Measurements from ENCODE around the gene GPATCH2. TPM values are rescaled to one million over a fixed set of nuclear protein-coding genes. Genes with fewer than 3 reads are reported as not detected.

The GPATCH2 gene
- total RNA-seq, 1 experiment from 2014 or later: 11.3 TPM

GRCh38 chr1:217418269-217419193, 212.4 kb downstream of the GPATCH2 start:
- ChIA-PET POLR2A (no interaction called here), CTCF (no interaction called here), RAD21 (ENCODE audit: low non-redundant PET in 1 of 2, low total read pairs in 2 of 2, uncharacterized antibody in 2 of 2, unreplicated experiment in 2 of 2) (no interaction called here)
- H2AFZ ChIP-seq (ENCODE audit: low read depth, low read length, poor library complexity, severe bottlenecking): no peak overlapping the region
- H3K9ac ChIP-seq (ENCODE audit: low read length): no peak overlapping the region
- H3K9me2 ChIP-seq (ENCODE audit: insufficient read depth): no peaks in the 10 kb centered on the region
- intact Hi-C loops (cut with micrococcal nuclease): no loop called here
- DNase-seq (ENCODE audit: low read depth, low spot score): no peak
- H3K4me1 ChIP-seq (ENCODE audit: control insufficient read depth in 1 of 2, insufficient read depth in 2 of 2, low read length in 2 of 2): no peaks in the 10 kb centered on the region
- BruUV-seq (replicated peaks): no TSS peak
- no peaks in the 10 kb centered on the region for H3K9me3 ChIP-seq (ENCODE audit: control insufficient read depth in 1 of 2, insufficient read depth in 1 of 2, low read depth in 1 of 2, low read length in 2 of 2)
- no peak overlapping the region for H3K4me2 ChIP-seq (ENCODE audit: low read length)
- H3K36me3 ChIP-seq (ENCODE audit: control insufficient read depth in 1 of 2, insufficient read depth in 2 of 2, low read length in 2 of 2): no peaks in the 10 kb centered on the region
- H3K4me3 ChIP-seq (replicated peaks in 1 of 2; ENCODE audit: low read depth in 1 of 2, low read length in 2 of 2): no peak overlapping the region
- no peaks in the 10 kb centered on the region for H4K20me1 ChIP-seq (ENCODE audit: insufficient read depth)
- no peak for TF ChIP-seq POLR2A (IDR thresholded peaks at IDR 0.05; ENCODE audit: borderline replicate concordance, extremely low read depth, insufficient read depth, insufficient read length)
- no peak for TF ChIP-seq REST (IDR thresholded peaks at IDR 0.05; ENCODE audit: low read depth)
- no peak for TF ChIP-seq TCF7L2 (IDR thresholded peaks at IDR 0.05; ENCODE audit: borderline replicate concordance, extremely low read depth, insufficient read depth, insufficient read length)
- TF ChIP-seq POLR2AphosphoS5 (IDR thresholded peaks at IDR 0.05; ENCODE audit: low read depth, low read length): no peak
- TF ChIP-seq YY1 (IDR thresholded peaks at IDR 0.05; ENCODE audit: extremely low read depth, insufficient replicate concordance, low read depth, low read length): no peak
- no peak for TF ChIP-seq EZH2 (IDR thresholded peaks at IDR 0.05)
- H3K27me3 ChIP-seq (ENCODE audit: insufficient read depth, low read length): no peaks in the 10 kb centered on the region
- H3K79me2 ChIP-seq (ENCODE audit: insufficient read depth, low read length): no peaks in the 10 kb centered on the region
- ATAC-seq: no peak
- H3K27ac ChIP-seq (ENCODE audit: low read depth, low read length): no peak overlapping the region
